ENCODE results near the gene ZNF764.

DNA sequence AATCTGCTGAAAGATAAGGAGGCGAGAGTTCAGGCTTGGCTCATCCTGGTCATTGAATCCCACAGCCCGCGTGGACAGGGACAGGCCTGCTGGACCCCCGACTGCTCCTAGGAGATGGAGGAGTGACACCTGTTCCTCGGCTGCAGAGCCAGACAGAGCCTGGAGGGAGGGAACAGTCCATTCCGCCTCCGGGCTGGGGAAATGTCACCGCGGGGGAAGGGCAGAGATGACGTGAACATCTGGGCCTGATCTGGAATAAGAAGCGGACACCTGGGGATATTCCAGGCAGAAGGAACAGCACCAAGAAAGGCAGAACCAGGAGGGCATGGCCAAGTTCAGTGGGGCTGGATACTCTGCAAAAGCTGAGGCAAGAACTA is 25.0 kb downstream of the ZNF764 start:
- TF ChIP-seq, protein P1, sequence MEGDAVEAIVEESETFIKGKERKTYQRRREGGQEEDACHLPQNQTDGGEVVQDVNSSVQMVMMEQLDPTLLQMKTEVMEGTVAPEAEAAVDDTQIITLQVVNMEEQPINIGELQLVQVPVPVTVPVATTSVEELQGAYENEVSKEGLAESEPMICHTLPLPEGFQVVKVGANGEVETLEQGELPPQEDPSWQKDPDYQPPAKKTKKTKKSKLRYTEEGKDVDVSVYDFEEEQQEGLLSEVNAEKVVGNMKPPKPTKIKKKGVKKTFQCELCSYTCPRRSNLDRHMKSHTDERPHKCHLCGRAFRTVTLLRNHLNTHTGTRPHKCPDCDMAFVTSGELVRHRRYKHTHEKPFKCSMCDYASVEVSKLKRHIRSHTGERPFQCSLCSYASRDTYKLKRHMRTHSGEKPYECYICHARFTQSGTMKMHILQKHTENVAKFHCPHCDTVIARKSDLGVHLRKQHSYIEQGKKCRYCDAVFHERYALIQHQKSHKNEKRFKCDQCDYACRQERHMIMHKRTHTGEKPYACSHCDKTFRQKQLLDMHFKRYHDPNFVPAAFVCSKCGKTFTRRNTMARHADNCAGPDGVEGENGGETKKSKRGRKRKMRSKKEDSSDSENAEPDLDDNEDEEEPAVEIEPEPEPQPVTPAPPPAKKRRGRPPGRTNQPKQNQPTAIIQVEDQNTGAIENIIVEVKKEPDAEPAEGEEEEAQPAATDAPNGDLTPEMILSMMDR (IDR thresholded peaks at IDR 0.05) = no peak
- TF ChIP-seq POLR2AphosphoS5 (IDR thresholded peaks at IDR 0.05; ENCODE audit: insufficient read depth in 1 of 2, low read depth in 1 of 2) = no peak
